Sigmoid colon (tissue), 4 donors: Measurements from ENCODE around the gene ZNF490.

Source experiments
- CTCF ChIP-seq, 4 experiments: fragments of 450-650 bp in 3 of 4; fragments of 200-600 bp in 1 of 4; IDR thresholded peaks; one replicate each; pipeline ENCODE4 v1.5.1; 2016 to 2019; ENCODE audit warnings: antibody characterized with exemption in 4 of 4, mild to moderate bottlenecking in 3 of 4, moderate library complexity in 2 of 4
- EP300 ChIP-seq, 4 donors: sonication (generic); formaldehyde crosslinking; IDR thresholded peaks; one replicate each; pipeline ENCODE4 v1.6.1; 2017; ENCODE audit warnings: antibody characterized with exemption in 4 of 4
- POLR2A ChIP-seq, 2 donors: fragments of 450-650 bp; IDR thresholded peaks; one replicate each; pipeline ENCODE4 v1.6.1; 2016; ENCODE audit warnings: antibody characterized with exemption in 2 of 2, mild to moderate bottlenecking in 2 of 2, moderate library complexity in 2 of 2
- POLR2AphosphoS5 ChIP-seq, 4 donors: sonication (generic); formaldehyde crosslinking; IDR thresholded peaks; one replicate each; pipeline ENCODE4 v1.6.1; 2017; ENCODE audit warnings: antibody characterized with exemption in 4 of 4

GRCh38 chr19:12544401-12544876 lies 66.2 kb downstream of the ZNF490 start:
- TF ChIP-seq CTCF (IDR thresholded peaks at IDR 0.05) (no peak), POLR2A (IDR thresholded peaks at IDR 0.05) (no peak), EP300 (IDR thresholded peaks at IDR 0.05) (no peak), POLR2AphosphoS5 (IDR thresholded peaks at IDR 0.05) (no peak)
